Measurements from ENCODE around the gene FBRSL1. TPM values are rescaled to one million over a fixed set of nuclear protein-coding genes. Genes with fewer than 3 reads are reported as not detected.
"Not testable (repeated sequence)": the region's sequence is repeated elsewhere in the genome, so short reads cannot be mapped to it uniquely, and the experiment has no call there.

FBRSL1 gene
- total RNA-seq, 1 donor, result 3.9 TPM

GRCh38 chr12:132472386-132472785 lies 17.6 kb upstream of the FBRSL1 start:
- no peak for DNase-seq (ENCODE audit: low read depth)
- TF ChIP-seq, protein P1, sequence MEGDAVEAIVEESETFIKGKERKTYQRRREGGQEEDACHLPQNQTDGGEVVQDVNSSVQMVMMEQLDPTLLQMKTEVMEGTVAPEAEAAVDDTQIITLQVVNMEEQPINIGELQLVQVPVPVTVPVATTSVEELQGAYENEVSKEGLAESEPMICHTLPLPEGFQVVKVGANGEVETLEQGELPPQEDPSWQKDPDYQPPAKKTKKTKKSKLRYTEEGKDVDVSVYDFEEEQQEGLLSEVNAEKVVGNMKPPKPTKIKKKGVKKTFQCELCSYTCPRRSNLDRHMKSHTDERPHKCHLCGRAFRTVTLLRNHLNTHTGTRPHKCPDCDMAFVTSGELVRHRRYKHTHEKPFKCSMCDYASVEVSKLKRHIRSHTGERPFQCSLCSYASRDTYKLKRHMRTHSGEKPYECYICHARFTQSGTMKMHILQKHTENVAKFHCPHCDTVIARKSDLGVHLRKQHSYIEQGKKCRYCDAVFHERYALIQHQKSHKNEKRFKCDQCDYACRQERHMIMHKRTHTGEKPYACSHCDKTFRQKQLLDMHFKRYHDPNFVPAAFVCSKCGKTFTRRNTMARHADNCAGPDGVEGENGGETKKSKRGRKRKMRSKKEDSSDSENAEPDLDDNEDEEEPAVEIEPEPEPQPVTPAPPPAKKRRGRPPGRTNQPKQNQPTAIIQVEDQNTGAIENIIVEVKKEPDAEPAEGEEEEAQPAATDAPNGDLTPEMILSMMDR (IDR thresholded peaks at IDR 0.05; ENCODE audit: insufficient read depth, low read depth, low read length), result no peak
- H3K4me3 ChIP-seq (ENCODE audit: low read depth, low read length), result no peak overlapping the region

DNA sequence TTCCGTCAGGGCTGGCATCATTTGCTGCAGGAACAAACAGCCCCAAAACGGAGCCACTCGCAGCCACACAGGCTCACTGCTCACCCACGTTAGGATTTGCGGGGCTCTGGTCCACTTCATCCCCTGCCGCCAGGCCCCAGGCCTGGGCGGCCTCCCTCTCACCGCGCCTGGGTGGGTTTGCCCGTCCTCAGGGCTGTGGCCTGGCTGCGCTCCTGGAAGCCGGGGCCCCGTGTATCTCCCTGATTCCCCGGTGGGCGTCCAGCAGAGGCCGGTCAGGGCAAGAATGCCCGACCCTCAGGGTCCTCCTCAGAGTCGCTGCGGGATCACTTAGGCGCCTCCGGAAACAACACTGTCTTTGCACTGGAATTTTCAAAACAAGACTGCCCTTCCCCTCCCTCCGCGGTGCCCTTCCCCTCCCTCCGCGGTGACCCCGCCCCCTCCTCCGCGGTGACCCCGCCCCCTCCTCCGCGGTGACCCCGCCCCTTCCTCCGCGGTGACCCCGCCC lies 15.7 kb upstream of the FBRSL1 start:
- no peak overlapping the region for H3K4me3 ChIP-seq (ENCODE audit: low read depth, low read length)
- TF ChIP-seq, protein P1 (IDR thresholded peaks at IDR 0.05; ENCODE audit: insufficient read depth, low read depth, low read length), result no peak
- no peak for DNase-seq (ENCODE audit: low read depth)

DNA sequence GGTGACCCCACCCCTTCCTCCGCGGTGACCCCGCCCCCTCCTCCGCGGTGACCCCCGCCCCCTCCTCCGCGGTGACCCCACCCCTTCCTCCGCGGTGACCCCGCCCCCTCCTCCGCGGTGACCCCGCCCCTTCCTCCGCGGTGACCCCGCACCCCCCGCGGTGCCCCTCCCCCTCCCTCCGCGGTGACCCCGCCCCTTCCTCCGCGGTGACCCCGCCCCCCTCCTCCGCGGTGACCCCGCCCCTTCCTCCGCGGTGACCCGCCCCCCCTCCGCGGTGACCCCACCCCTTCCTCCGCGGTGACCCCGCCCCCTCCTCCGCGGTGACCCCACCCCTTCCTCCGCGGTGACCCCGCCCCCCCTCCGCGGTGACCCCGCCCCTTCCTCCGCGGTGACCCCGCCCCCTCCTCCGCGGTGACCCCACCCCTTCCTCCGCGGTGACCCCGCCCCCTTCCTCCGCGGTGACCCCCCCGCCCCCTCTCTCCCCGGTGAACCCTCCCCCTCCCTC lies 15.1 kb upstream of the FBRSL1 start:
- not testable (repeated sequence) for DNase-seq (ENCODE audit: low read depth); H3K4me3 ChIP-seq (ENCODE audit: low read depth, low read length)

GRCh38 chr12:132475304-132476037 lies 14.5 kb upstream of the FBRSL1 start:
- DNase-seq (ENCODE audit: low read depth), result no peak
- TF ChIP-seq, protein P1 (IDR thresholded peaks at IDR 0.05; ENCODE audit: insufficient read depth, low read depth, low read length), result no peak
- no peak overlapping the region for H3K4me3 ChIP-seq (ENCODE audit: low read depth, low read length)

DNA sequence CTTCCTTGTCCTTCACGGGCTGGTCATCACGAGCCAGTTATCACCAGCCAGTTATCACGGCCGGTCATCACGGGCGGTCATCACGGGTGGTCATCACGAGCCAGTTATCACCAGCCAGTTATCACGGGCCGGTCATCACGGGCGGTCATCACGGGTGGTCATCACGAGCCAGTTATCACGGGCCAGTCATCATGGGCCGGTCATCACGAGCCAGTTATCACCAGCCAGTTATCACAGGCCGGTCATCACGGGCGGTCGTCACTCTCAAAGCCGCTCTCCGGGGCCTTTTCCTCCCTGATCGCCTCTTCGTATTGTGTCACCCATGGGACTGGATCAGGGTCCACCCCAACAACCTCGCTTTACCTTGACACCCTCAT lies 13.9 kb upstream of the FBRSL1 start:
- H3K4me3 ChIP-seq (ENCODE audit: low read depth, low read length), result no peak overlapping the region
- no peak for DNase-seq (ENCODE audit: low read depth)
- TF ChIP-seq, protein P1 (IDR thresholded peaks at IDR 0.05; ENCODE audit: insufficient read depth, low read depth, low read length), result no peak

GRCh38 chr12:132476421-132476820 lies 13.5 kb upstream of the FBRSL1 start:
- H3K4me3 ChIP-seq (ENCODE audit: low read depth, low read length), result no peak overlapping the region
- TF ChIP-seq, protein P1 (IDR thresholded peaks at IDR 0.05; ENCODE audit: insufficient read depth, low read depth, low read length), result no peak
- no peak for DNase-seq (ENCODE audit: low read depth)

- DNase-seq (ENCODE audit: low read depth), result no peak
- H3K4me3 ChIP-seq (ENCODE audit: low read depth, low read length), result no peak overlapping the region
- TF ChIP-seq, protein P1 (IDR thresholded peaks at IDR 0.05; ENCODE audit: insufficient read depth, low read depth, low read length), result no peak
Measured at GRCh38 chr12:132477017-132477702, 12.8 kb upstream of the FBRSL1 start.

All from fibroblast of villous mesenchyme (primary cell).